K562 (cell line): ENCODE results near the gene SPHKAP. TPM values are rescaled to one million over a fixed set of nuclear protein-coding genes. Genes with fewer than 3 reads are reported as not detected.

Source experiments
- HNRNPH1 ChIP-seq: fragments of 200-400 bp; formaldehyde crosslinking; optimal IDR thresholded peaks from 2 replicates; pipeline ENCODE3; 2017; ENCODE audit warnings: low read depth, mild to moderate bottlenecking, low read length, moderate library complexity
- KLF16 ChIP-seq: IDR thresholded peaks from 2 replicates; pipeline ENCODE4 v1.6.1; 2016; ENCODE audit warnings: antibody characterized with exemption
- SAFB ChIP-seq: fragments of 200-400 bp; formaldehyde crosslinking; IDR thresholded peaks from 2 replicates; pipeline ENCODE4 v1.6.1; 2017; ENCODE audit warnings: low read depth, low read length, borderline replicate concordance
- TCF3 ChIP-seq: sonication (generic); formaldehyde crosslinking; IDR thresholded peaks from 2 replicates; pipeline ENCODE4 v1.4.0; 2020; ENCODE audit warnings: mild to moderate bottlenecking, missing genetic modification reagents
- ZNF12 ChIP-seq: sonication (generic); formaldehyde crosslinking; IDR thresholded peaks from 2 replicates; pipeline ENCODE4 v1.4.0; 2020; ENCODE audit warnings: mild to moderate bottlenecking, missing genetic modification reagents
- polyA plus RNA-seq, 8 experiments: library from polyadenylated mRNA; depleted of rRNA in 4 of 8; stranded (reverse) in 5 of 8; unstranded in 3 of 8; fragments of >200 nt; fragmentation: Nextera tagmentation in 2 of 8; fragmentation: Illumina TruSeq in 1 of 8; extraction: Ambion mirVana in 2 of 8; extraction: Trizol in 1 of 8; gene quantifications; 2 replicates each; pipeline versions ENCODE4 v1.2.1 to v1.2.3, GENCODE V29; 2011 to 2014; ENCODE audit warnings: inconsistent platforms in 1 of 8, missing spikeins in 1 of 8
- total RNA-seq, 7 experiments: library from RNA; depleted of rRNA in 6 of 7; stranded (reverse); fragments of >200 nt in 6 of 7; fragmentation: Illumina TruSeq in 2 of 7; extraction: Trizol in 2 of 7; gene quantifications; 2 replicates each; pipeline versions ENCODE4 v1.2.1 to v1.2.3, GENCODE V29; 2011 to 2021; ENCODE audit warnings: low replicate concordance in 1 of 7
- TF ChIP-seq, protein P1 (sequence below), 2 experiments: fragments of 450-650 bp in 1 of 2; sonication (generic) in 1 of 2; formaldehyde crosslinking; conservative IDR thresholded peaks; 2 replicates each; pipeline versions ENCODE4 v1.4.0 to v1.8.1; 2020 to 2022; ENCODE audit warnings: mild to moderate bottlenecking in 1 of 2, missing genetic modification reagents in 1 of 2
- TF ChIP-seq, protein P2 (sequence below): fragments of 250-450 bp; sonication (Bioruptor Pico); IDR thresholded peaks from 2 replicates; pipeline ENCODE4 v1.4.0; 2020; ENCODE audit warnings: mild to moderate bottlenecking, moderate library complexity
- TF ChIP-seq, protein P3 (sequence below): fragments of 450-650 bp; IDR thresholded peaks from 2 replicates; pipeline ENCODE4 v1.6.1; 2016; ENCODE audit warnings: antibody characterized with exemption
- TF ChIP-seq, protein P4 (sequence below): sonication (generic); formaldehyde crosslinking; IDR thresholded peaks from 2 replicates; pipeline ENCODE4 v1.4.0; 2020; ENCODE audit warnings: mild to moderate bottlenecking, missing genetic modification reagents

Gene SPHKAP
- total and polyA plus RNA-seq, 9 of the 15 experiments (the other 6 are each of a cell fraction or from before 2014, with no cell fraction given), result not detected

DNA sequence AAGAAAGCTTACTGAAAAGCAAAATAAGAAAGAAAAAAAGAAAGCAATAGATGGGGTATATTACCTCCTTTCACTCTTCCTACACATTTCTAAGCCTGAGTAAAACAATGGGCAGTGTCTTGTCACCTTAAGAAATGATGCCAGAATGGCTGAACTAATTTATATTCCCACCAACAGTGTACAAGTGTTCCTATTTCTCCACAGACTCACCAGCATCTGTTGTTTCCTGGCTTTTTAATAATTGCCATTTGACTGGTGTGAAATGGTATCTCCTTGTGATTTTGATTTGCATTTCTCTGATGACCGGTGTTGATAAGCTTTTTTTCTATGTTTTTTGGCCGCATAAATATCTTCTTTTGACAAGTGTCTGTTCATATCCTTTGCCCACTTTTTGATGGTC, 98.4 kb downstream of the SPHKAP start (continued):
- TF ChIP-seq KLF16 (no peak), ZNF12 (CRISPR knock-in tag) (no peak), SAFB (no peak), TCF3 (CRISPR knock-in tag) (no peak), HNRNPH1 (no peak)
- TF ChIP-seq, protein P1, sequence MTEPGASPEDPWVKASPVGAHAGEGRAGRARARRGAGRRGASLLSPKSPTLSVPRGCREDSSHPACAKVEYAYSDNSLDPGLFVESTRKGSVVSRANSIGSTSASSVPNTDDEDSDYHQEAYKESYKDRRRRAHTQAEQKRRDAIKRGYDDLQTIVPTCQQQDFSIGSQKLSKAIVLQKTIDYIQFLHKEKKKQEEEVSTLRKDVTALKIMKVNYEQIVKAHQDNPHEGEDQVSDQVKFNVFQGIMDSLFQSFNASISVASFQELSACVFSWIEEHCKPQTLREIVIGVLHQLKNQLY (CRISPR knock-in tag; conservative IDR thresholded peaks at IDR 0.05), result no peak
- TF ChIP-seq, protein P2, sequence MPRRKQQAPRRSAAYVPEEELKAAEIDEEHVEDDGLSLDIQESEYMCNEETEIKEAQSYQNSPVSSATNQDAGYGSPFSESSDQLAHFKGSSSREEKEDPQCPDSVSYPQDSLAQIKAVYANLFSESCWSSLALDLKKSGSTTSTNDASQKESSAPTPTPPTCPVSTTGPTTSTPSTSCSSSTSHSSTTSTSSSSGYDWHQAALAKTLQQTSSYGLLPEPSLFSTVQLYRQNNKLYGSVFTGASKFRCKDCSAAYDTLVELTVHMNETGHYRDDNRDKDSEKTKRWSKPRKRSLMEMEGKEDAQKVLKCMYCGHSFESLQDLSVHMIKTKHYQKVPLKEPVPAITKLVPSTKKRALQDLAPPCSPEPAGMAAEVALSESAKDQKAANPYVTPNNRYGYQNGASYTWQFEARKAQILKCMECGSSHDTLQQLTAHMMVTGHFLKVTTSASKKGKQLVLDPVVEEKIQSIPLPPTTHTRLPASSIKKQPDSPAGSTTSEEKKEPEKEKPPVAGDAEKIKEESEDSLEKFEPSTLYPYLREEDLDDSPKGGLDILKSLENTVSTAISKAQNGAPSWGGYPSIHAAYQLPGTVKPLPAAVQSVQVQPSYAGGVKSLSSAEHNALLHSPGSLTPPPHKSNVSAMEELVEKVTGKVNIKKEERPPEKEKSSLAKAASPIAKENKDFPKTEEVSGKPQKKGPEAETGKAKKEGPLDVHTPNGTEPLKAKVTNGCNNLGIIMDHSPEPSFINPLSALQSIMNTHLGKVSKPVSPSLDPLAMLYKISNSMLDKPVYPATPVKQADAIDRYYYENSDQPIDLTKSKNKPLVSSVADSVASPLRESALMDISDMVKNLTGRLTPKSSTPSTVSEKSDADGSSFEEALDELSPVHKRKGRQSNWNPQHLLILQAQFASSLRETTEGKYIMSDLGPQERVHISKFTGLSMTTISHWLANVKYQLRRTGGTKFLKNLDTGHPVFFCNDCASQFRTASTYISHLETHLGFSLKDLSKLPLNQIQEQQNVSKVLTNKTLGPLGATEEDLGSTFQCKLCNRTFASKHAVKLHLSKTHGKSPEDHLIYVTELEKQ (CRISPR knock-in tag), result no peak
- TF ChIP-seq, protein P3, sequence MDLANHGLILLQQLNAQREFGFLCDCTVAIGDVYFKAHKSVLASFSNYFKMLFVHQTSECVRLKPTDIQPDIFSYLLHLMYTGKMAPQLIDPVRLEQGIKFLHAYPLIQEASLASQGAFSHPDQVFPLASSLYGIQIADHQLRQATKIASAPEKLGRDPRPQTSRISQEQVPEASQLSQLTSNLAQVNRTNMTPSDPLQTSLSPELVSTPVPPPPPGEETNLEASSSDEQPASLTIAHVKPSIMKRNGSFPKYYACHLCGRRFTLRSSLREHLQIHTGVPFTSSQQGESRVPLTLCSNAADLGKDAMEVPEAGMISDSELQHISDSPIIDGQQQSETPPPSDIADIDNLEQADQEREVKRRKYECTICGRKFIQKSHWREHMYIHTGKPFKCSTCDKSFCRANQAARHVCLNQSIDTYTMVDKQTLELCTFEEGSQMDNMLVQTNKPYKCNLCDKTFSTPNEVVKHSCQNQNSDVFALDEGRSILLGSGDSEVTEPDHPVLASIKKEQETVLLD, result no peak
- TF ChIP-seq, protein P4, sequence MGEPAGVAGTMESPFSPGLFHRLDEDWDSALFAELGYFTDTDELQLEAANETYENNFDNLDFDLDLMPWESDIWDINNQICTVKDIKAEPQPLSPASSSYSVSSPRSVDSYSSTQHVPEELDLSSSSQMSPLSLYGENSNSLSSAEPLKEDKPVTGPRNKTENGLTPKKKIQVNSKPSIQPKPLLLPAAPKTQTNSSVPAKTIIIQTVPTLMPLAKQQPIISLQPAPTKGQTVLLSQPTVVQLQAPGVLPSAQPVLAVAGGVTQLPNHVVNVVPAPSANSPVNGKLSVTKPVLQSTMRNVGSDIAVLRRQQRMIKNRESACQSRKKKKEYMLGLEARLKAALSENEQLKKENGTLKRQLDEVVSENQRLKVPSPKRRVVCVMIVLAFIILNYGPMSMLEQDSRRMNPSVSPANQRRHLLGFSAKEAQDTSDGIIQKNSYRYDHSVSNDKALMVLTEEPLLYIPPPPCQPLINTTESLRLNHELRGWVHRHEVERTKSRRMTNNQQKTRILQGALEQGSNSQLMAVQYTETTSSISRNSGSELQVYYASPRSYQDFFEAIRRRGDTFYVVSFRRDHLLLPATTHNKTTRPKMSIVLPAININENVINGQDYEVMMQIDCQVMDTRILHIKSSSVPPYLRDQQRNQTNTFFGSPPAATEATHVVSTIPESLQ (CRISPR knock-in tag), result no peak
